Transverse colon (tissue), 4 donors: ENCODE measurements around the gene SLC35F1.

Experiments used
- POLR2A ChIP-seq: fragments of 450-650 bp; IDR thresholded peaks from one replicate; pipeline ENCODE4 v1.6.1; 2016; ENCODE audit warnings: antibody characterized with exemption, mild to moderate bottlenecking, moderate library complexity
- POLR2AphosphoS5 ChIP-seq, 3 donors: sonication (generic); formaldehyde crosslinking; IDR thresholded peaks; one replicate each; pipeline ENCODE4 v1.6.1; 2016; ENCODE audit warnings: antibody characterized with exemption in 3 of 3
- TF ChIP-seq, protein P1 (sequence below), 5 experiments: fragments of 200-600 bp in 3 of 5; fragments of 450-650 bp in 2 of 5; sonication (generic) in 3 of 5; IDR thresholded peaks; 1 replicate in 2 of 5; 2 replicates in 3 of 5; pipeline ENCODE4 v1.5.1; 2016 to 2017; ENCODE audit warnings: antibody characterized with exemption in 5 of 5, inconsistent platforms in 3 of 5, mild to moderate bottlenecking in 2 of 5, moderate library complexity in 1 of 5

DNA sequence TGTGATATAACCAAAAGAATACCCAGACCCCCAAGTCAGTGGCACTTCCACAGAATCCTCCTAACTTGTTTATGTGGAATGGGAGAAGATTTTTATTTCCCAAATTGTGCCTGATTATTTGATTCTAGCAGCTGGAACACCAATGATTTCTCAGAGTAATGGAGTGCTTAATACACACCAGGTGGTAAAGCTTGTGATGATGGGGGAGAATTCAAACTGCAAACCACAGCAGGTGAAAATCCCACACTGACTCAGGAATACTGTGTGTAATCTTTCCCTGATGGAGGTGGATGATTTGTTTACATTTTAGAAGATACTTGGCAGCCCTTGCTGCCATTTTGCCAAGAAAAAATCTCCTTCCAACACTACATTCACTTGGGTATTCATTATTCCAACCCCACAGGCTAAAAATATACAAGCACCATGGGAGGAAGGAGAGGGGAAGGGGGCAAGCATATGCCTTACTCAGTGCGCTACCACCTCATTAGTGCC, 428.3 kb downstream of the SLC35F1 start:
- TF ChIP-seq POLR2A (no peak), POLR2AphosphoS5 (IDR thresholded peaks at IDR 0.05) (no peak)
- TF ChIP-seq, protein P1, sequence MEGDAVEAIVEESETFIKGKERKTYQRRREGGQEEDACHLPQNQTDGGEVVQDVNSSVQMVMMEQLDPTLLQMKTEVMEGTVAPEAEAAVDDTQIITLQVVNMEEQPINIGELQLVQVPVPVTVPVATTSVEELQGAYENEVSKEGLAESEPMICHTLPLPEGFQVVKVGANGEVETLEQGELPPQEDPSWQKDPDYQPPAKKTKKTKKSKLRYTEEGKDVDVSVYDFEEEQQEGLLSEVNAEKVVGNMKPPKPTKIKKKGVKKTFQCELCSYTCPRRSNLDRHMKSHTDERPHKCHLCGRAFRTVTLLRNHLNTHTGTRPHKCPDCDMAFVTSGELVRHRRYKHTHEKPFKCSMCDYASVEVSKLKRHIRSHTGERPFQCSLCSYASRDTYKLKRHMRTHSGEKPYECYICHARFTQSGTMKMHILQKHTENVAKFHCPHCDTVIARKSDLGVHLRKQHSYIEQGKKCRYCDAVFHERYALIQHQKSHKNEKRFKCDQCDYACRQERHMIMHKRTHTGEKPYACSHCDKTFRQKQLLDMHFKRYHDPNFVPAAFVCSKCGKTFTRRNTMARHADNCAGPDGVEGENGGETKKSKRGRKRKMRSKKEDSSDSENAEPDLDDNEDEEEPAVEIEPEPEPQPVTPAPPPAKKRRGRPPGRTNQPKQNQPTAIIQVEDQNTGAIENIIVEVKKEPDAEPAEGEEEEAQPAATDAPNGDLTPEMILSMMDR (IDR thresholded peaks at IDR 0.05) = no peak
